Duodenal mucosa (tissue), 2 donors: ENCODE results near the gene EIF3F.

Experiments used
- H3K27ac ChIP-seq: one replicate; pipeline ENCODE4 v1.7.0; 2013; ENCODE audit warnings: low read depth, low read length
- H3K27me3 ChIP-seq, 2 donors: one replicate each; pipeline ENCODE4 v1.7.0; 2013; ENCODE audit warnings: low read length in 2 of 2, control low read depth in 1 of 2; ENCODE audit not compliant: insufficient read depth in 2 of 2, control insufficient read depth in 1 of 2
- H3K36me3 ChIP-seq, 2 donors: one replicate each; pipeline ENCODE4 v1.7.0; 2013; ENCODE audit warnings: low read length in 2 of 2, control low read depth in 1 of 2; ENCODE audit not compliant: insufficient read depth in 2 of 2, control insufficient read depth in 1 of 2
- H3K4me1 ChIP-seq, 2 donors: one replicate each; pipeline ENCODE4 v1.7.0; 2013; ENCODE audit warnings: low read length in 2 of 2, control low read depth in 1 of 2; ENCODE audit not compliant: insufficient read depth in 2 of 2, control insufficient read depth in 1 of 2
- H3K4me3 ChIP-seq, 2 donors: one replicate each; pipeline ENCODE4 v1.7.0; 2013; ENCODE audit warnings: low read length in 2 of 2, low read depth in 1 of 2
- H3K9ac ChIP-seq, 2 donors: one replicate each; pipeline ENCODE4 v1.7.0; 2013; ENCODE audit warnings: low read length in 2 of 2, low read depth in 1 of 2
- H3K9me3 ChIP-seq, 2 donors: one replicate each; pipeline ENCODE4 v1.7.0; 2013; ENCODE audit warnings: low read length in 2 of 2, control low read depth in 1 of 2; ENCODE audit not compliant: control insufficient read depth in 1 of 2

EIF3F gene

GRCh38 chr11:8036986-8037385 is 49.8 kb downstream of the EIF3F start:
- no peak overlapping the region for H3K27ac ChIP-seq
- H3K9me3 ChIP-seq, result no peaks in the 10 kb centered on the region
- no peak overlapping the region for H3K9ac ChIP-seq
- H3K27me3 ChIP-seq, result peaks cover 5 to 10% of the 10 kb centered on the region in 2 donors
- H3K36me3 ChIP-seq, result no peaks in the 10 kb centered on the region
- peaks cover 13 to 23% of the 10 kb centered on the region in 2 donors for H3K4me1 ChIP-seq
- no peak overlapping the region for H3K4me3 ChIP-seq

- Histone ChIP-seq H3K27ac (no peak overlapping the region), H3K4me1 (peaks cover 8 to 16% of the 10 kb centered on the region in 2 donors), H3K4me3 (no peak overlapping the region), H3K27me3 (peaks cover 0 to 5% of the 10 kb centered on the region in 2 donors), H3K36me3 (no peaks in the 10 kb centered on the region), H3K9ac (no peak overlapping the region), H3K9me3 (no peaks in the 10 kb centered on the region)
Measured at GRCh38 chr11:8038393-8038792, 51.3 kb downstream of the EIF3F start.

- no peak overlapping the region for H3K27ac ChIP-seq
- H3K4me1 ChIP-seq, result peaks cover 4 to 12% of the 10 kb centered on the region in 2 donors
- H3K4me3 ChIP-seq, result no peak overlapping the region
- peaks cover 0 to 5% of the 10 kb centered on the region in 2 donors for H3K27me3 ChIP-seq
- H3K9me3 ChIP-seq, result no peaks in the 10 kb centered on the region
- no peak overlapping the region for H3K9ac ChIP-seq
- H3K36me3 ChIP-seq, result no peaks in the 10 kb centered on the region
Measured at GRCh38 chr11:8038811-8039529, 51.8 kb downstream of the EIF3F start.

- H3K36me3 ChIP-seq, result no peaks in the 10 kb centered on the region
- H3K9ac ChIP-seq, result no peak overlapping the region
- H3K27me3 ChIP-seq, result peaks cover 1 to 5% of the 10 kb centered on the region in 2 donors
- H3K9me3 ChIP-seq, result no peaks in the 10 kb centered on the region
- no peak overlapping the region for H3K4me3 ChIP-seq
- H3K27ac ChIP-seq, result no peak overlapping the region
- peaks cover 0 to 8% of the 10 kb centered on the region in 2 donors for H3K4me1 ChIP-seq
Measured at GRCh38 chr11:8039530-8040260, 52.6 kb downstream of the EIF3F start.

- no peak overlapping the region for H3K4me3 ChIP-seq
- H3K27me3 ChIP-seq, result peaks cover 4 to 5% of the 10 kb centered on the region in 2 donors
- H3K36me3 ChIP-seq, result no peaks in the 10 kb centered on the region
- peaks cover 0 to 1% of the 10 kb centered on the region in 2 donors for H3K4me1 ChIP-seq
- no peaks in the 10 kb centered on the region for H3K9me3 ChIP-seq
- no peak overlapping the region for H3K9ac ChIP-seq
- H3K27ac ChIP-seq, result no peak overlapping the region
Measured at GRCh38 chr11:8040261-8040920, 53.3 kb downstream of the EIF3F start.

GRCh38 chr11:8040921-8041285 is 53.8 kb downstream of the EIF3F start:
- Histone ChIP-seq H3K27me3 (peaks cover 4 to 5% of the 10 kb centered on the region in 2 donors), H3K4me1 (no peaks in the 10 kb centered on the region), H3K27ac (no peak overlapping the region), H3K9ac (no peak overlapping the region), H3K36me3 (no peaks in the 10 kb centered on the region), H3K4me3 (no peak overlapping the region), H3K9me3 (no peaks in the 10 kb centered on the region)

- Histone ChIP-seq H3K4me3 (no peak overlapping the region), H3K27ac (no peak overlapping the region), H3K9ac (no peak overlapping the region), H3K27me3 (peaks cover 4 to 5% of the 10 kb centered on the region in 2 donors), H3K36me3 (no peaks in the 10 kb centered on the region), H3K9me3 (no peaks in the 10 kb centered on the region), H3K4me1 (no peaks in the 10 kb centered on the region)
Measured at GRCh38 chr11:8041576-8041975, 54.4 kb downstream of the EIF3F start.

- no peaks in the 10 kb centered on the region for H3K36me3 ChIP-seq
- no peaks in the 10 kb centered on the region for H3K9me3 ChIP-seq
- no peaks in the 10 kb centered on the region for H3K4me1 ChIP-seq
- peaks cover 4 to 5% of the 10 kb centered on the region in 2 donors for H3K27me3 ChIP-seq
- no peak overlapping the region for H3K4me3 ChIP-seq
- no peak overlapping the region for H3K9ac ChIP-seq
- no peak overlapping the region for H3K27ac ChIP-seq
Measured at GRCh38 chr11:8043756-8044155, 56.6 kb downstream of the EIF3F start.

GRCh38 chr11:8045839-8046238 is 58.7 kb downstream of the EIF3F start:
- Histone ChIP-seq H3K27me3 (peaks cover 4 to 5% of the 10 kb centered on the region in 2 donors), H3K27ac (no peak overlapping the region), H3K4me1 (no peaks in the 10 kb centered on the region), H3K4me3 (no peak overlapping the region), H3K9me3 (no peaks in the 10 kb centered on the region), H3K9ac (no peak overlapping the region), H3K36me3 (no peaks in the 10 kb centered on the region)

- Histone ChIP-seq H3K27me3 (peaks cover 0 to 4% of the 10 kb centered on the region in 2 donors), H3K9ac (no peak overlapping the region), H3K9me3 (no peaks in the 10 kb centered on the region), H3K36me3 (no peaks in the 10 kb centered on the region), H3K4me1 (no peaks in the 10 kb centered on the region), H3K27ac (no peak overlapping the region), H3K4me3 (no peak overlapping the region)
Measured at GRCh38 chr11:8047382-8047781, 60.2 kb downstream of the EIF3F start.
